Heart left ventricle (tissue), 13 donors: ENCODE measurements around the gene FOXRED2.

Source experiments
- CTCF ChIP-seq, 12 donors: fragments of 200-600 bp; sonication (generic) in 4 of 12; IDR thresholded peaks; one replicate each; pipeline versions ENCODE4 v1.5.0 to v1.8.0; 2018 to 2022; ENCODE audit warnings: antibody characterized with exemption in 12 of 12, mild to moderate bottlenecking in 5 of 12
- POLR2A ChIP-seq, 2 donors: fragments of 450-650 bp; IDR thresholded peaks; one replicate each; pipeline ENCODE4 v1.6.1; 2017; ENCODE audit warnings: antibody characterized with exemption in 2 of 2, mild to moderate bottlenecking in 2 of 2, moderate library complexity in 2 of 2
- donor health status: ischemic (EF 13 %, LVEDD 7.1; RV severe dilation, severe dysfunction).
- donor health status: DM: no; HTN: yes; CAD: no.
- donor health status: DM: no; HTN: no; CAD: no.
- donor health status: ischemic (EF 25% LVEDD 6.9; RV normal size, moderate dysfunction).
- donor health status: ischemic (EF 25% LVEDD 5.7; RV mildly dilated, moderate dysfunction).
- donor health status: ischemic (EF 35%, LVEDD 5.7; RV mildly dilated, moderate dysfunction).
- donor health status: nonischemic (EF 11% LVEDD 7.7; RV severe dilation, severe dysfunction).
- donor health status: DM: yes; HTN: yes; CAD: no.
- donor health status: PGD.
- donor health status: ischemic (EF 29% LVEDD 5.4; RV normal size, mild dysfunction).
- donor health status: nonischemic (EF 23%, LVEDD 6.1; RV moderate dilation, normal function).

- TF ChIP-seq CTCF (IDR thresholded peaks at IDR 0.05): no peak
- TF ChIP-seq POLR2A (IDR thresholded peaks at IDR 0.05): no peak
Observed at GRCh38 chr22:36478966-36479365, 27.9 kb downstream of the FOXRED2 start.
